ENCODE measurements around the gene PREX1.

DNA sequence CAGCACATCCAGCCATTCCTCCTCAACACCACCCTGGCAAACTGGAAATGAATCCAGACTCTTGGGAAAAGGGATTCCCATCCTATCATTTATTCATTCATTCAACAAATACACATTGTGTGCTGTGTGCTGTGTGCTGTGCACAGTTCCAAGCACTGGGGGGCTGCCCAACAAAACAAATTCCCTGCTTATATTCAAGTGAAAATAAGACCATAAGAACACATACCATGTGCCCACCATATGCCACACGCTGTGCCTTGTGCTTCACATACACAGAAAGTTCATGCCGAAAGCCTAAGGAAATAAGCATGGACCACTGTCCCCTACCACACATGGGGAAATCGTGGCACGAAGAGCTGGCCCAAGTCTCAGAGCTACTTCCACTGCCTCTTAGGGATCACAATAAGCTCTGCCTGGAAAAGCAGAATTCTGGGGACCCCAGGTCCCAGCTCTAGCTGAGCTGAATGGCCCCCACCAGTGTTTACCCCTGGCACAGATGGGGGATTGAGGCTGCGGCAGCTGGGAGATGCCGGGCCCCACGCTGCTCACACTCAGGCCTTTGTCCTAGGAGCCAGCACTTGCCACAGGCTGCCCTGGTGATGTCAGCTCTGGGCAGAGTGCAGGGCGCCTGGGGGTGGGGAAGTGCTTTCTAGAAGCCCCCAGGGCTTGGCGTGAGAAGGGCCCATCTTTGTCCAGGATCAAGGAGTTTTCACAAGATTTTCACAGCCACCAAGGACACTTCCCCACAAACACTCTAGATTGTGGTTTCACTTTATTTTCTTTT is 99.6 kb downstream of the PREX1 start:
- TF ChIP-seq, protein P1, sequence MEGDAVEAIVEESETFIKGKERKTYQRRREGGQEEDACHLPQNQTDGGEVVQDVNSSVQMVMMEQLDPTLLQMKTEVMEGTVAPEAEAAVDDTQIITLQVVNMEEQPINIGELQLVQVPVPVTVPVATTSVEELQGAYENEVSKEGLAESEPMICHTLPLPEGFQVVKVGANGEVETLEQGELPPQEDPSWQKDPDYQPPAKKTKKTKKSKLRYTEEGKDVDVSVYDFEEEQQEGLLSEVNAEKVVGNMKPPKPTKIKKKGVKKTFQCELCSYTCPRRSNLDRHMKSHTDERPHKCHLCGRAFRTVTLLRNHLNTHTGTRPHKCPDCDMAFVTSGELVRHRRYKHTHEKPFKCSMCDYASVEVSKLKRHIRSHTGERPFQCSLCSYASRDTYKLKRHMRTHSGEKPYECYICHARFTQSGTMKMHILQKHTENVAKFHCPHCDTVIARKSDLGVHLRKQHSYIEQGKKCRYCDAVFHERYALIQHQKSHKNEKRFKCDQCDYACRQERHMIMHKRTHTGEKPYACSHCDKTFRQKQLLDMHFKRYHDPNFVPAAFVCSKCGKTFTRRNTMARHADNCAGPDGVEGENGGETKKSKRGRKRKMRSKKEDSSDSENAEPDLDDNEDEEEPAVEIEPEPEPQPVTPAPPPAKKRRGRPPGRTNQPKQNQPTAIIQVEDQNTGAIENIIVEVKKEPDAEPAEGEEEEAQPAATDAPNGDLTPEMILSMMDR (IDR thresholded peaks at IDR 0.05; ENCODE audit: extremely low read depth in 1 of 2, insufficient read depth in 1 of 2, low read depth in 1 of 2, low read length in 2 of 2), result no peak
- TF ChIP-seq POLR2A (IDR thresholded peaks at IDR 0.05; ENCODE audit: low read depth, low read length) (no peak), MYC (IDR thresholded peaks at IDR 0.05; ENCODE audit: low read depth, low read length) (no peak), EZH2 (IDR thresholded peaks at IDR 0.05; ENCODE audit: borderline replicate concordance, low read depth, low read length, severe bottlenecking) (no peak), POLR2AphosphoS5 (IDR thresholded peaks at IDR 0.05; ENCODE audit: insufficient read depth, low read depth, low read length) (no peak), JUN (IDR thresholded peaks at IDR 0.05; ENCODE audit: borderline replicate concordance, insufficient read depth, insufficient read length, low read depth) (no peak), FOS (IDR thresholded peaks at IDR 0.05; ENCODE audit: borderline replicate concordance, insufficient read depth, low read length) (no peak), GATA2 (IDR thresholded peaks at IDR 0.05; ENCODE audit: insufficient read depth, insufficient read length, low read depth, low read length) (no peak)
- TF ChIP-seq, protein P2, sequence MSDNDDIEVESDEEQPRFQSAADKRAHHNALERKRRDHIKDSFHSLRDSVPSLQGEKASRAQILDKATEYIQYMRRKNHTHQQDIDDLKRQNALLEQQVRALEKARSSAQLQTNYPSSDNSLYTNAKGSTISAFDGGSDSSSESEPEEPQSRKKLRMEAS (IDR thresholded peaks at IDR 0.05; ENCODE audit: insufficient read depth, insufficient read length), result no peak
